ENCODE measurements around the gene DAPK1. TPM values are rescaled to one million over a fixed set of nuclear protein-coding genes. Genes with fewer than 3 reads are reported as not detected.

DAPK1 gene
- polyA plus RNA-seq, 1 of the 3 experiments (the other 2 are of a cell fraction) = 0.61 TPM

DNA sequence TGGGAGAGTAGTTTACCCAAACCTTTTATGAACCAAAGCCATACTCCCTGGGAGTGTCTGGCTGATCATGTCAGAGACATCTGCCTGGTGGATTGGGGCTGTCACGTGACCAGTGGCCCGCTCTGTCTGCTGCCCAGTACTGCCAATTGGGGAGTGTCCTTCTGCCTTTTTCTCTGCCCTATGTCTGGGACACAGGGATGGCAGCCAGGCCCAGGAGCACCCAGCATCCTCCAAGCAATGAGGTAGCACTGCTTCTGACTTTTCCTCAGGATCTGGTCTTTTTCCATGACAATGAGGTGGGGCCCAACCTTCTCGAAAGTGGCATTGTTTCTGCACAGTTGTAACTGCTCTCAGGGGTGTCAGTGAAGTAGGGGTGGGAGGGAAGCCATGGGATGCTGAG, 21.8 kb downstream of the DAPK1 start (continued):
- TF ChIP-seq, protein P1, sequence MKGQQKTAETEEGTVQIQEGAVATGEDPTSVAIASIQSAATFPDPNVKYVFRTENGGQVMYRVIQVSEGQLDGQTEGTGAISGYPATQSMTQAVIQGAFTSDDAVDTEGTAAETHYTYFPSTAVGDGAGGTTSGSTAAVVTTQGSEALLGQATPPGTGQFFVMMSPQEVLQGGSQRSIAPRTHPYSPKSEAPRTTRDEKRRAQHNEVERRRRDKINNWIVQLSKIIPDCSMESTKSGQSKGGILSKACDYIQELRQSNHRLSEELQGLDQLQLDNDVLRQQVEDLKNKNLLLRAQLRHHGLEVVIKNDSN (IDR thresholded peaks at IDR 0.05; ENCODE audit: borderline replicate concordance, low read depth) = no peak
- TF ChIP-seq TEAD4 (IDR thresholded peaks at IDR 0.05; ENCODE audit: borderline replicate concordance, insufficient read depth) = no peak
- TF ChIP-seq SMC3 (IDR thresholded peaks at IDR 0.05; ENCODE audit: low read depth, low read length) = no peak

GRCh38 chr9:87520172-87520683, 22.6 kb downstream of the DAPK1 start:
- 57% methylated on average over 6 of the region's 6 CpGs for WGBS (ENCODE audit: low lambda C conversion rate)
- H3K4me2 ChIP-seq = no peak overlapping the region
- H2AFZ ChIP-seq (ENCODE audit: low read depth) = no peak overlapping the region
- H3K9me3 ChIP-seq = no peaks in the 10 kb centered on the region
- no peaks in the 10 kb centered on the region for H3F3A ChIP-seq (replicated peaks; ENCODE audit: insufficient read depth)
- DNase-seq = no peak
- no peaks in the 10 kb centered on the region for H4K20me1 ChIP-seq (ENCODE audit: insufficient read depth)
- H3K4me1 ChIP-seq (ENCODE audit: control insufficient read depth in 1 of 2, insufficient read depth in 2 of 2, low read depth in 1 of 2, low read length in 1 of 2) = peaks cover 0 to 11% of the 10 kb centered on the region in 2 experiments; a peak in 2 of 4 replicates
- no peaks in the 10 kb centered on the region for H3K36me3 ChIP-seq (replicated peaks in 1 of 2; ENCODE audit: control insufficient read depth in 1 of 2, insufficient read depth in 2 of 2, low read length in 1 of 2)
- ChIA-PET POLR2A (no interaction called here), CTCF (interaction anchor here (0.7 to 2.5 kb wide), 2 partner anchors 23 to 188 kb away, joined by 4 to 7 read pairs; partner anchors contain the start of gene DAPK1)
- no peaks in the 10 kb centered on the region for H3K9me2 ChIP-seq
- TF ChIP-seq MAX (IDR thresholded peaks at IDR 0.05; ENCODE audit: low read depth) (no peak), GATA2 (CRISPR knock-in tag; IDR thresholded peaks at IDR 0.05) (no peak), ELF1 (IDR thresholded peaks at IDR 0.05) (no peak), JUND (IDR thresholded peaks at IDR 0.05) (no peak), USF2 (IDR thresholded peaks at IDR 0.05; ENCODE audit: borderline replicate concordance, low read depth, low read length) (no peak), POLR2AphosphoS5 (IDR thresholded peaks at IDR 0.05; ENCODE audit: low read depth, low read length) (no peak), YY1 (IDR thresholded peaks at IDR 0.05; ENCODE audit: low read depth) (no peak), NRF1 (IDR thresholded peaks at IDR 0.05; ENCODE audit: low read depth, low read length) (no peak), NFIC (IDR thresholded peaks at IDR 0.05; ENCODE audit: borderline replicate concordance) (no peak), RFX5 (IDR thresholded peaks at IDR 0.05; ENCODE audit: low read length) (no peak), CHD2 (IDR thresholded peaks at IDR 0.05; ENCODE audit: low read length, partially characterized antibody) (no peak)
- H3K4me3 ChIP-seq (ENCODE audit: low read depth in 2 of 2, low read length in 1 of 2) = no peak overlapping the region
- no peak overlapping the region for H3K27ac ChIP-seq (ENCODE audit: low read depth in 2 of 2, low read length in 1 of 2)
- H3K79me2 ChIP-seq (ENCODE audit: insufficient read depth) = no peaks in the 10 kb centered on the region
- H3K9ac ChIP-seq = no peak overlapping the region
- no peaks in the 10 kb centered on the region for H3K27me3 ChIP-seq (ENCODE audit: insufficient read depth)

DNA sequence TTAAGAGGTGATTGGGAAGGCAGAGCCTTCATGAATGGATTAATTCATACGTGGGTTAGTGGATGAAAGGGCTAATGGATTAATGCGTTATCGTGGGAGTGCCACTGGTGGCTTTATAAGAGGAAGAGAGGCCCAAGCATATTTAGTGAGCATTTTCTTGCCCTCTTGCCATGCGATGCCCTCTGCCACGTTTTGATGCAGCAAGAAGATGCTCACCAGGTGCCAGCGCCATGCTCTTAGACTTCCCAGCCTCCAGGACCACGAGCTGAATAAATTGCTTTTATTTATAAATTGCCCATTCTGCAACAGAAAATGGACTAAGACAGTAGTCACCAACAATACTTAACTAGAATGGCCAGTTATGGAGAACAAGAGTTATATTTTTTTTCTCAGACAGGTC, 24.2 kb downstream of the DAPK1 start:
- H3K27ac ChIP-seq (ENCODE audit: low read depth in 2 of 2, low read length in 1 of 2) = no peak overlapping the region
- CTCF ChIA-PET = interaction anchor here (1.3 to 2.5 kb wide), 2 partner anchors 10 to 25 kb away, joined by 6 to 7 read pairs; partner anchors contain the start of gene DAPK1
- no peak overlapping the region for H3K9ac ChIP-seq
- H4K20me1 ChIP-seq (ENCODE audit: insufficient read depth) = no peaks in the 10 kb centered on the region
- peaks cover 0 to 6% of the 10 kb centered on the region in 2 experiments; a peak in 2 of 4 replicates for H3K4me1 ChIP-seq (ENCODE audit: control insufficient read depth in 1 of 2, insufficient read depth in 2 of 2, low read depth in 1 of 2, low read length in 1 of 2)
- 63% methylated on average over 7 of the region's 7 CpGs for WGBS (ENCODE audit: low lambda C conversion rate)
- no peaks in the 10 kb centered on the region for H3K9me2 ChIP-seq
- no peaks in the 10 kb centered on the region for H3K36me3 ChIP-seq (replicated peaks in 1 of 2; ENCODE audit: control insufficient read depth in 1 of 2, insufficient read depth in 2 of 2, low read length in 1 of 2)
- H3K4me2 ChIP-seq = no peak overlapping the region
- H3K9me3 ChIP-seq = no peaks in the 10 kb centered on the region
- DNase-seq = no peak
- H3K27me3 ChIP-seq (ENCODE audit: insufficient read depth) = no peaks in the 10 kb centered on the region
- H3F3A ChIP-seq (replicated peaks; ENCODE audit: insufficient read depth) = no peaks in the 10 kb centered on the region
- no peak overlapping the region for H2AFZ ChIP-seq (ENCODE audit: low read depth)
- POLR2A ChIA-PET = no interaction called here
- H3K4me3 ChIP-seq (ENCODE audit: low read depth in 2 of 2, low read length in 1 of 2) = no peak overlapping the region
- no peaks in the 10 kb centered on the region for H3K79me2 ChIP-seq (ENCODE audit: insufficient read depth)
- TF ChIP-seq EZH2phosphoT487 (IDR thresholded peaks at IDR 0.05; ENCODE audit: borderline replicate concordance, low read depth) (no peak), MXI1 (IDR thresholded peaks at IDR 0.05; ENCODE audit: low read depth, low read length) (no peak), RFX5 (IDR thresholded peaks at IDR 0.05; ENCODE audit: low read length) (no peak), RAD21 (IDR thresholded peaks at IDR 0.05; ENCODE audit: low read length) (no peak), RXRA (IDR thresholded peaks at IDR 0.05; ENCODE audit: borderline replicate concordance, low read depth) (no peak), TAF1 (IDR thresholded peaks at IDR 0.05; ENCODE audit: borderline replicate concordance, low read depth, low read length) (no peak), ELF1 (IDR thresholded peaks at IDR 0.05) (no peak), PBX3 (IDR thresholded peaks at IDR 0.05) (no peak)
- TF ChIP-seq, protein P2, sequence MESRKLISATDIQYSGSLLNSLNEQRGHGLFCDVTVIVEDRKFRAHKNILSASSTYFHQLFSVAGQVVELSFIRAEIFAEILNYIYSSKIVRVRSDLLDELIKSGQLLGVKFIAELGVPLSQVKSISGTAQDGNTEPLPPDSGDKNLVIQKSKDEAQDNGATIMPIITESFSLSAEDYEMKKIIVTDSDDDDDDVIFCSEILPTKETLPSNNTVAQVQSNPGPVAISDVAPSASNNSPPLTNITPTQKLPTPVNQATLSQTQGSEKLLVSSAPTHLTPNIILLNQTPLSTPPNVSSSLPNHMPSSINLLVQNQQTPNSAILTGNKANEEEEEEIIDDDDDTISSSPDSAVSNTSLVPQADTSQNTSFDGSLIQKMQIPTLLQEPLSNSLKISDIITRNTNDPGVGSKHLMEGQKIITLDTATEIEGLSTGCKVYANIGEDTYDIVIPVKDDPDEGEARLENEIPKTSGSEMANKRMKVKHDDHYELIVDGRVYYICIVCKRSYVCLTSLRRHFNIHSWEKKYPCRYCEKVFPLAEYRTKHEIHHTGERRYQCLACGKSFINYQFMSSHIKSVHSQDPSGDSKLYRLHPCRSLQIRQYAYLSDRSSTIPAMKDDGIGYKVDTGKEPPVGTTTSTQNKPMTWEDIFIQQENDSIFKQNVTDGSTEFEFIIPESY (IDR thresholded peaks at IDR 0.05; ENCODE audit: borderline replicate concordance, low read depth) = no peak

Data from SK-N-SH (cell line).